ENCODE results near the gene GFOD1. TPM values are rescaled to one million over a fixed set of nuclear protein-coding genes. Genes with fewer than 3 reads are reported as not detected.
A peak's percentile ranks its signal among the peaks of the same experiment; 100 is the strongest.
"Not testable (repeated sequence)": the region's sequence is repeated elsewhere in the genome, so short reads cannot be mapped to it uniquely, and the experiment has no call there.

GFOD1 gene
- total RNA-seq, 4 donors from 2014 or later: 18.3 to 49.1 (median 29.0) TPM

DNA sequence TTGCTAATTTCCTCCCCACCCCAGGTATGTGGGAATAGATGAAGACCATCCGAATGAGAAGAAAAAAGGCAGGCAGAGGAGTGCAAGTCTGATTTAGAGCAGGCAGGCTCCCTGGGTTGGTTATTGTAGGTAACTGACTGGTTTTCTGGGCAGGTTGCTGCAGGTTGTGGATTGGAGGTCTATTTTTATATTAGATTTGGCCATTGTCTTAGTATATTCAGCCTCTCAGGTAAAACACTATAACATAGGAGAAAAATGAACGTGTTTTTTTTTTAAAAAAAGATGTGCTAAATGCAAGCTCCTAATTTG lies 158.6 kb downstream of the GFOD1 start:
- H3K4me3 ChIP-seq: peak overlapping the region; percentile 47 to 71
- WGBS, 2 donors (ENCODE audit: low coverage in 1 of 2): 0 to 3% methylated on average over 1 to 2 of the region's 2 CpGs
- peaks cover 0 to 20% of the 10 kb centered on the region in 2 donors for H3K36me3 ChIP-seq
- peaks cover 0 to 20% (median 4%) of the 10 kb centered on the region in 3 donors for H3K4me1 ChIP-seq
- ATAC-seq: no peak
- H3K27ac ChIP-seq: peak overlapping the region; percentile 58 to 94 (median 90)
- H3K9me3 ChIP-seq: no peaks in the 10 kb centered on the region
- H3K27me3 ChIP-seq: no peaks in the 10 kb centered on the region
- no peak for TF ChIP-seq POLR2A (IDR thresholded peaks at IDR 0.05)
- no peak for TF ChIP-seq POLR2AphosphoS5 (IDR thresholded peaks at IDR 0.05)

DNA sequence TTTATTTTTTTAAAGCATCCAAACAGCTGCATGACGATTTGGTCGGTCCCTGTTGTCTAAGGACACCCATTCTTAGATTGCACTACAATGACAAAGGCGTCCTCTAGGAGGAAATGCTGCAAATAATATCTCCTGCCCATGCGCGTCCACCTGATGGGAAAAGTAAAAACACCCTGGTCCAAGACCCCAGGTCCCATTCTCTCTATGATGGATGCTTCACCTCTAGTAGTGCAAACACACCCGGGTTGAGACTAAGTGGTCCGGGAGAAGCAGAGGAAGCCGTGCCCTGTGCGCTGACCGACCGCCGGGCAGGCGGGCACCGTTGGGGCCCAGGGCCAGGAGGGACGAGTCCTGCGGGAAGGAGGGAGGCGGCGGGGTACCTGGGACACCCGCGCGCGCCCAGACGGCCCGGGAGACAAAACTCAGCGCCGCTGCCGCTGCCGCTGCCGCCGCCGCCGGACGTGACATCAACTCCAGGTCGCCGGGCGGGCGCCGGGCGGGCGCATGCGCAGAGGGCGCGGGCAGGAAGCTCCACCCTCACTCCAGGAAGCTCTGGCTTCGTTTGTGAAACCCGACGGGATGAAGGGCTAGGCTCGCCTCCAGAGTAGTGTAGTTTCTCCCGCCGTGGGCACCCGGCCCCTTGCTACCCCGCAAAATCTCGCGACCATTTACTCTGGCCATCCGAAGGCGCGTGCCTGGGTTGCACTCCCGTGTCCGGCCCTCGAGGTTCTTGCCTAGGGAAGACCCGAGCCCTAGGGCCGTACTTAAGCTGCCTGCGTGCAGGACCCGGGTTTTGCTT lies 159.1 kb downstream of the GFOD1 start, which contains the start of gene TBC1D7:
TSS of gene TBC1D7 (minus strand) at position 462 of the 799 bp plus-strand sequence. CDS start 1,639 bp downstream, outside the sequence.
- Histone ChIP-seq H3K4me1 (peaks cover 0 to 20% (median 4%) of the 10 kb centered on the region in 3 donors), H3K36me3 (peaks cover 0 to 25% of the 10 kb centered on the region in 2 donors), H3K4me3 (peak within 1 kb of the TSS; percentile 47 to 71), H3K27ac (peak within 1 kb of the TSS; percentile 58 to 94 (median 90)), H3K9me3 (no peaks in the 10 kb centered on the region), H3K27me3 (no peaks in the 10 kb centered on the region)
- peak; percentile 82 for TF ChIP-seq POLR2AphosphoS5 (IDR thresholded peaks at IDR 0.05)
- no peak for TF ChIP-seq EP300 (IDR thresholded peaks at IDR 0.05)
- TF ChIP-seq, protein P1, sequence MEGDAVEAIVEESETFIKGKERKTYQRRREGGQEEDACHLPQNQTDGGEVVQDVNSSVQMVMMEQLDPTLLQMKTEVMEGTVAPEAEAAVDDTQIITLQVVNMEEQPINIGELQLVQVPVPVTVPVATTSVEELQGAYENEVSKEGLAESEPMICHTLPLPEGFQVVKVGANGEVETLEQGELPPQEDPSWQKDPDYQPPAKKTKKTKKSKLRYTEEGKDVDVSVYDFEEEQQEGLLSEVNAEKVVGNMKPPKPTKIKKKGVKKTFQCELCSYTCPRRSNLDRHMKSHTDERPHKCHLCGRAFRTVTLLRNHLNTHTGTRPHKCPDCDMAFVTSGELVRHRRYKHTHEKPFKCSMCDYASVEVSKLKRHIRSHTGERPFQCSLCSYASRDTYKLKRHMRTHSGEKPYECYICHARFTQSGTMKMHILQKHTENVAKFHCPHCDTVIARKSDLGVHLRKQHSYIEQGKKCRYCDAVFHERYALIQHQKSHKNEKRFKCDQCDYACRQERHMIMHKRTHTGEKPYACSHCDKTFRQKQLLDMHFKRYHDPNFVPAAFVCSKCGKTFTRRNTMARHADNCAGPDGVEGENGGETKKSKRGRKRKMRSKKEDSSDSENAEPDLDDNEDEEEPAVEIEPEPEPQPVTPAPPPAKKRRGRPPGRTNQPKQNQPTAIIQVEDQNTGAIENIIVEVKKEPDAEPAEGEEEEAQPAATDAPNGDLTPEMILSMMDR (IDR thresholded peaks at IDR 0.05): peak in 1 of 4 experiments; percentile 11
- TF ChIP-seq POLR2A (IDR thresholded peaks at IDR 0.05): peak; percentile 85 to 89
- WGBS, 2 donors (ENCODE audit: low coverage in 1 of 2): 0% methylated on average over 3 to 6 of the region's 63 CpGs
- ATAC-seq: peak; percentile 98

DNA sequence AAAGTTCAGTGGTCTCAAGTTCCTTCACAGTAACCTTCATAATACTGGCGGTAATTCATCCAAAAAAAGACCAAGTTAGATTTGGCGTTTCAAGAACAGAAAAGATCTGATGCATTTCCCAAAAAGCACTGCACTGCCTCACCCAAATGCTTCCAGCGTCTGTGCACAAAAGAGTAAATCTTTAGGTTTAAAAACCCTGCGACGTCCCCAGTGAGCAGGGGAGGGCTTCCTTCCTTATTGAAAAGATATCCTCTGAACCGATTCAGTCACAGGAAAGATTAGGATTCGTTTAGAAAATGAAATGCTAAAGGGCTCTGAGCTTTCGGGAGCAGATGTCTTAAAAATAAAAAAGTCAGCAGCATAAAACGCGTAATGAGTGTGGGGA lies 159.7 kb downstream of the GFOD1 start:
- no peak for ATAC-seq
- peak overlapping the region; percentile 58 to 94 (median 90) for H3K27ac ChIP-seq
- WGBS, 2 donors (ENCODE audit: low coverage in 1 of 2): 1% methylated on average over 10 of the region's 10 CpGs

DNA sequence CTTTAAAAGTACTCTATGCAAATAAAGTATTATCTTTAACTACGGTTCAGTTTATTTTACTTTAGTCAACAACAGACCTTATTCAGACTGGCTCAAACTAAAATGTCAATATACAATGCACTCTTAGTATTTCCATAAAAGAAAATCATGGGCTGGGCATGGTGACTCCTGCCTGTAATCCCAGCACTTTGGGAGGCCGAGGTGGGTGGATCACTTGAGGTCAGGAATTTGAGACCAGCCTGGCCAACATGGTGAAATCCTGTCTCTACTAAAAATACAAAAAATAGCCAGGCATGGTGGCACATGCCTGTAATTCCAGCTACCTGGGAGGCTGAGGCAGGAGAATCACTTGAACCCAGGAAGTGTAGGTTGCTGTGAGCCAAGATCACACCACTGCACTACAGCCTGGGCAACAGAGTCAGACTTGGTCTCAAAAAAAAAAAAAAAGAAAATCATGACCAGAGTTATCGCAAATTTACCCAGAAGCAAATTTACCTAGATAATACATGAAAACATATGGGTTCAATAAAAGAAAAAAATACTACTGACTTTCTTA lies 161.3 kb downstream of the GFOD1 start:
- not testable (repeated sequence) for ATAC-seq, H3K27me3 ChIP-seq, H3K9me3 ChIP-seq, H3K27ac ChIP-seq, H3K4me3 ChIP-seq
- Histone ChIP-seq H3K36me3 (peaks cover 0 to 47% of the 10 kb centered on the region in 2 donors), H3K4me1 (peaks cover 0 to 20% (median 4%) of the 10 kb centered on the region in 3 donors)
- WGBS, 2 donors (ENCODE audit: low coverage in 1 of 2): 83 to 91% methylated on average over 3 of the region's 3 CpGs

More for the DNA sequence above, 159.7 kb downstream of the GFOD1 start:
- Histone ChIP-seq H3K4me3 (peak overlapping the region; percentile 47 to 71), H3K36me3 (peaks cover 0 to 31% of the 10 kb centered on the region in 2 donors), H3K4me1 (peaks cover 0 to 20% (median 4%) of the 10 kb centered on the region in 3 donors), H3K27me3 (no peaks in the 10 kb centered on the region), H3K9me3 (no peaks in the 10 kb centered on the region)
- TF ChIP-seq POLR2A (IDR thresholded peaks at IDR 0.05) (no peak), POLR2AphosphoS5 (IDR thresholded peaks at IDR 0.05) (no peak), EP300 (IDR thresholded peaks at IDR 0.05) (no peak)
- TF ChIP-seq, protein P1 (IDR thresholded peaks at IDR 0.05): no peak

DNA sequence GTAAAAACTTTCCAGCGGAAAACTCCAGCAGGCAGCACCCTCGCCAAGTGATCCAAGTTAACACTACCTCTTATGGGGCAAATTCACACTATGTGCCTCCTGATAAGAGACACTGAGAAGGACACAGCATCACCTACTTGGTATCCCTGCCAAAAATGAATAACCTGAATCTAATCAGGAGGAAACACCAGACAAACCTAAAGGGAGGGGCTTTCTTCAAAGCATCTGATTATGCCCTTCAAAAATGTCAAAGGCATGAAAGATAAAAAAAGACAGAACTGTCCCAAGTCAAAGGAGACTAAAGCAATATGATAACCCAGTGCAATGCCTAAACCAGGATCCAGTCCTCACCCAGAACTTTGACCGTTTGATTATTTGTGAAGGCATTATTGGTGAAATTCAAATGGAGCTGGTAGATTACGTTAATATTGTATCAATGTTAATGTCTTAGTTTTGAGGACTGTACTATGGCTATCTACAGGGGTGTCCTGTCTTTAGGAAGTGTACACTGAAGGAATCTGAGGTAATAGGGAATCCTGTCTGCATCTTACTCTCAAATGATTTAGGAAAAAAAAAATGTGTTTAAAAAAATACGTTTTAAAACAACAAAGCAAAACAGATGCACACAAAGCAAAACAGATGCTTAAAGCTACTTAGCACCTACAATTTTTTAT lies 167.4 kb downstream of the GFOD1 start:
- H3K4me1 ChIP-seq: no peaks in the 10 kb centered on the region
- TF ChIP-seq EP300 (IDR thresholded peaks at IDR 0.05) (no peak), POLR2A (IDR thresholded peaks at IDR 0.05) (no peak), POLR2AphosphoS5 (IDR thresholded peaks at IDR 0.05) (no peak)
- TF ChIP-seq, protein P1 (IDR thresholded peaks at IDR 0.05): no peak
- H3K27me3 ChIP-seq: no peaks in the 10 kb centered on the region
- no peak overlapping the region for H3K4me3 ChIP-seq
- no peak overlapping the region for H3K27ac ChIP-seq
- H3K9me3 ChIP-seq: no peaks in the 10 kb centered on the region
- WGBS, 2 donors (ENCODE audit: low coverage in 1 of 2): 89 to 93% methylated on average over 4 to 5 of the region's 5 CpGs
- H3K36me3 ChIP-seq: peaks cover 0 to 100% of the 10 kb centered on the region in 2 donors
- no peak for ATAC-seq

Data from gastroesophageal sphincter (tissue), 4 donors.